Measurements from ENCODE around the gene BEND4. TPM values are rescaled to one million over a fixed set of nuclear protein-coding genes. Genes with fewer than 3 reads are reported as not detected.
"Not testable (repeated sequence)": the region's sequence is repeated elsewhere in the genome, so short reads cannot be mapped to it uniquely, and the experiment has no call there.

BEND4 gene
- total RNA-seq: not detected in 2 replicates

DNA sequence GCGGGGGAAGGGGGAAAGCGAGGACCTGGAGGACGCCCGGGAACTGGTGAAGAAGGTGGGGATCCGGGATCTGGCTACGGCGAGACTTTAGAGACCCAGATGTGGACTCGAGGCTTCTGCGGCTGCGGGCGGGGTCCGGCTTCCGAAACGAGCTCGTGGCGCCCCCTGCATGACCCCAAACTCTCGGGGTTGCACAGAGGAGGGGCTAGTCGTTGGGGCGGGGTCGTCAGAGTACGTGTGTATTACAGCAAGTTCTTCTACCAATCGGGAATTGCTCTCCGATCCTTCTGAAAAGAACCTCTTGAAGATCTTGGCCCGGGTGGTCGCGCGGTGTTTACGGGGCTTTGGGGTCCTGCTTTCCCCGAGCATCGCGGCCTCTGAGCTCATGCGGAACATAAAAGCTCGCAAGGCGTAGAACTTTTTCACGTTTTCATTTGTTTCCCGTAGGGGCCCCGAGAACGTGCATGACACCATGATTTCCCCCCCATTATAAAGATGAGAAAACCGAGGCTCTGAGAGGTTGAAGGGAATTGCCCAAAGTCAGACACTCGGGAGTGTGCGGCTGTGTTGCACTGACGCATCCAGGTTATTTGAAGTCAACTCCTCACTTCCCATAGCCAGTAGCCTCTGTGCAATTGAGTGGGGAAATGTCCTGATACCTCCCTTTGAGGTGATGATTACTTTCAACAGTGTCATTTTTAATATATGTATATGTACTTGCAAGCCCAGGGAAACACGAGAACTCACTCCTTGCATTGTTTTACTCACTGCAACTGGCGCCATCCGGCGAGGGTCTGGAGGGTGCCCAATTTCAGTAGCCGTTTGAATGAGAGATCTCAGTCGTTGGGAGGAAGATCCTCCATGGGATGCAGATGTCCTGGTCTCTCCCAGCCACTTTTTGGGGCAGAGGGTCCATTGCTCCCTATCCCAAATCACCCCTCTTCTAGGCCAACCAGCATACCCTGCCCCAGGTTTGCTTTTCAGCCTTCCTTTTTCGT, at the start of gene BEND4:
BEND4 (minus strand) TSS at position 149 of the 998 bp plus-strand sequence. CDS start 512 bp downstream, outside the sequence.
- DNase-seq (ENCODE audit: low read depth): no peak

DNA sequence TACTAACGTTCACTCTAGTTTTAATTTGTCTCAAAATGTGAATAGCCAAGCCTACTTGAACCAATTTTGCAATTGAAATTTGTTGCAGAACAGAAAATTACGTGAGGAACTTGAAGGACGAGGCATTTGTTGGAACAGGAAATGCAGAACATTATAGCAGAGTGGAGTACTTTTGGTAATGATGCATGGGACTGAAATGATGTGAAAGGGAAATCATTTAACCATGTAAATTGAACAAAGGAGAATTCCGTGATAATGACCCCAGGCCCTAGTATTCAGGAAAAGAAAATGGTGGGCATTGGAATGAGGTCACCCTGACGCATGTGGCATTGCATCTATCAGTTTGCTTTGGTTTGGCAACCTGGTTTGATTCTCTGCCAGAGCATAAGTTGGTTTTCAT, 44.9 kb upstream of the BEND4 start:
- DNase-seq (ENCODE audit: low read depth): no peak

GRCh38 chr4:42172921-42173320, 20.5 kb upstream of the BEND4 start:
- DNase-seq (ENCODE audit: low read depth): no peak

DNA sequence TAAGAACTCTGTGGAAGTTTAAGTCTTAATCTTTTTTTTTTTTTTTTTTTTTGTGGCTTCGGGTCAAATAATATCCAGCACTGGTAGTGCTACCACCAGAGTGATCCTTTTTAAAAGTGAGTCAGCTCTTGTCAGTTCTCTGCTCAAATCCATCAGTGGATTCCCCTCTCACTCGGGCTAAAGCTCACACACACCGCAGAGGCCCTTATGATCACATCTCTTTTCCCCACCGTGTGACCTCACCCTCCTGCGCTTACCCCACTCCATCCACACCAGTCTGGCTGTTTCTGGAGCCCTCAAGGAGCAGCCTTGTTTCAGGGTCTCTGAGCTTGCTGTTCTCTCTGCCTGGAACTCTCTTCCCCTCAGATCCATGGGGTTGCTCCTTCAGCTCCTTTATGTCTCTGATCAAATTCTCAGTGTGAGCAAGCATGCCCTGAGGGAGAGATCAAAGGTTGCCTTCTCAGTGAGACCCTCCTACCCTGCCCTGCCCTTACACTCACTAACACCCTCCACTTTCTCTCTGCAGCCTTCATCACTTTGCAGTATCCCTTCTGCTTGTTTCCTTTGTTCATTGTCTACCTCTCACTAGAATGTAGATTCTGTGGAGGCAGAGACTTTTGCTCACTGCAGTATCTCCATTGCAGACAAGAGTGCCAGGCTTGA, 19.8 kb upstream of the BEND4 start:
- no peak for DNase-seq (ENCODE audit: low read depth)

- no peak for DNase-seq (ENCODE audit: low read depth)
Measured at GRCh38 chr4:42167709-42168108, 15.3 kb upstream of the BEND4 start.

- not testable (repeated sequence) for DNase-seq (ENCODE audit: low read depth)
Measured at GRCh38 chr4:42166186-42166585, 13.7 kb upstream of the BEND4 start.

GRCh38 chr4:42159271-42160001, 7.0 kb upstream of the BEND4 start:
- DNase-seq (ENCODE audit: low read depth): no peak

GRCh38 chr4:42151568-42152506, 618 bp downstream of the BEND4 start:
- no peak for DNase-seq (ENCODE audit: low read depth)

DNA sequence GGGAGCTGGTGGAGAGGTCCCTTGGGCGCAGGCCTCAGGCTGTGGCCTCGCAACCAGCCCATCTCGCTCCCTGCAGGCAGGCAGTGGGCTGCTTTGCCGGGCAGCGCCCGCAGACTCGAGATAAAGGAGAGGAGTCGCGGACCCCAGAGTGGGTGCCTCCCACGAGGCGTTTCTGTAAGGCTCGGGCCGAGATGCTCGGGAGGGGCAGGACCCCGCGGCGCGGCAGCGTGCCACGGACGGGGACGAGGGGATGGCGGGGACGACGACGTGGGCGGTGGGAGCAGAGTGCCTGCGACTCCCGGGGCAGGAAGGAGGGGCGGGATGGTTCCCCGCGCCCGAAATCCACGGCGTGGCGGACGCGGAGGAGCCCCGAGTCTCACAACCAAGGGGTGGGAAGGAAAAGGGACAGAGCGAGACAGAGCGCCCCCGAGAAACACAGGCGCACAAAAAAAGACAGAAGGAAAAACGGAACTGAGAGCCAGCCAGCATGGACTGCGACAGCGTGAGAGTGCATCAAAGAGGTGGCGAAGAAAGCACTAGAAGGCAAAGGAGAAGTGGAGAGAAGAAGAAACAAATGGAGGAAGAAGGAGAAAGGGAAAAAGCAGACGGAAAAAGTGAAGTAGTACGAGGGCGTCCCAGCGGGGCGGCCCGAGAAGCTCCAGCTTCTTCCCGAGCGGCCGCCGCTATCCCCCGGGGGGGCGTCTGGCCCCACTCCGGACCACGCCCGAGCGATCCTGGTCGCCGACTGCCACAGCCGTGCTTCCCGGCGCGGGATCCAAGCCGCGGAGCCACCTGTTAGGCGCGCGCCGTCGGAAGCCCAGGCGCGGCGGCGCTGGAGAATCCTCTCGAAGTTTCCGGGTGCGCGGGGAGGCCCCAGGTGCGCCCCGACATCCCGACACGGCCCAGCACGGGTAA, 1.5 kb downstream of the BEND4 start:
- no peak for DNase-seq (ENCODE audit: low read depth)

DNA sequence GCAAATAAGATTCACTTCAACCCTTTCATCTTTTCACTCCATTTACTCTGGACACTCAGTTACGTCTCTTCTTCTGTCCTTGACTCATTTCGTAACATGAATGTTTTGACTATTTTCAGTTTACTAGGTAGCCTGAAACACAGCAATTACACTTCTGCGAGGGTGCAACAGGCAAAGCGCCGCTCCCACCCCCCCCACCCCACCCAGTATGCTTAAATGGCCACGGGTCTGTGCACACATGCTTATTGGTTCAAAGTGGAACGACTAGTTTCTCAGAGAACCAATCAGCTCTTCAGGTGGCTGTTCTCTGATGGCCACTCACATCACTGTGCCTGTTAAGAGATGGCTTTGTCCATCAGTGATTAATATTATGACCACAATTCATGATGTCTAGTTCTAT, 3.5 kb downstream of the BEND4 start:
- no peak for DNase-seq (ENCODE audit: low read depth)

DNA sequence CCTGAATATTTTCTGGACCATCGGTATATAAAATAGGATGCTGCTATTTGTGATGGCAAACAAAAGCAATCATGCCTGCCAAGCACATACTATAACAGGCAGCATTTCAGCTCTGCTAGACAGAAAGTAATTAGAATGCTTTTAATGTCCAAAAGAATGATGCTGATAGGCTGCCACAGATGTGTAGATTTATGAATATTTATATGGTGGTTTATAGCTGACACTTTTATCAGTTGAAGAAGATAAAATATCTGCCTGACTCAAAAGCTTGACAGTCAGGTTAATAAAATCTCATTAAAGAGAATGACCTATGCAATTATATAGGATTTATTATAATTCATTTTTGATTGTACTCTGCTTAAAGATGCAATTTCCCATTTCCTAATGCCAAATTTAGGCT, 4.0 kb downstream of the BEND4 start:
- no peak for DNase-seq (ENCODE audit: low read depth)

DNA sequence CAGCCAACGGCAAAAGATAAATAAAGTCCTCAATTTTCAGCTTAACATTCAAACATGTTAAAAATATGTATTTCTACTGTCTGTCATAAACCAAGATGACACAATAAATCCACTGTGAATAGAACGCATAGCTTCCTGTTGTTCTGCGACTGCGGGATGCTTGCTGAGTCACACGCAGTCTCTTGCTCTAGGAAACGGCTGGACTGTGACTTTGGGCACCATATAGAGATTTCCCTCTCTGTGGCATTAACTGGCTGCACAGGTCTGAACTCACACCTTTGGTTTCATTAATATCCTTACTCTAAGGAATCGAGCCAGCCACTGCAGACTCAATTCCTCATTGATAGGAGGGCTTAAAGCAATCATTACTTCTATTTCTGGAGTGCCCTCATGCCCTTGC, 8.4 kb downstream of the BEND4 start:
- DNase-seq (ENCODE audit: low read depth): no peak

DNA sequence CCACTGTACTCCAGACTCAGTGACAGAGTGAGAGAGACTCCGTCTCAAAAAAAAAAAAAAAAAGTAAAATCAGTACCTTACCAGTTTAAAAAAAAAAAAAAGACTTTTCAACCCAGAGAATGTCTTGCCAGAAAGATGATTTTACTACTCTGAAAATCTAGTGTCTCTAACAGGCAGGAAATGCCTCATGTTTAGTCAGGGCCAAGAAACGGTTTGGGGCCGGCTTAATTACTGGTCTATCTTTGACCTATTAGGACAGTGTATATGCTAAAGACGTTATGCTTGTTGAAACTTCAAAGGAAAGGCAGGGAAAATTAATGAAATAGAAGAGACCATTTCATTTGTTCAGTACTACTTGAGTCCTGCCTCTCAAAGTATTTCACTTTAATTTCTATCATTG, 9.9 kb downstream of the BEND4 start:
- no peak for DNase-seq (ENCODE audit: low read depth)

DNA sequence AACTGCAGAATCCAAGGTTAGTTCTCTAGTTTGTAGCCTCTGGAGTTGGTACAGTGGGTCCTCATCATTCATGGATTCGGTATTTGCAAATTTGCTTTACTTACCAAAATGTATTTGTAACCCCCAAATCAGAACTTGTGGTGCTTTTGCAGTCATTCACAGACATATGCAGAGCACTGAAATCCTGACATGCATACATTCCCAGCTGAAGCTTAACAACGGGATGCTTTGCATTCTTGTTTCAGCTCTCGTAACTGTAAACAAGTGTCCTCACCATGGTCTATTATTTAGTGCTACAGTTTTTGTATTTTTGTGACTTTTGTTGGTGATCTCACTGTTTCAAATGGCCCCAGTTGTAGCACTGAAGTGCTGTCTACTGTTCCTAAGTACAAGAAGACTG, 16.1 kb downstream of the BEND4 start:
- DNase-seq (ENCODE audit: low read depth): no peak

DNA sequence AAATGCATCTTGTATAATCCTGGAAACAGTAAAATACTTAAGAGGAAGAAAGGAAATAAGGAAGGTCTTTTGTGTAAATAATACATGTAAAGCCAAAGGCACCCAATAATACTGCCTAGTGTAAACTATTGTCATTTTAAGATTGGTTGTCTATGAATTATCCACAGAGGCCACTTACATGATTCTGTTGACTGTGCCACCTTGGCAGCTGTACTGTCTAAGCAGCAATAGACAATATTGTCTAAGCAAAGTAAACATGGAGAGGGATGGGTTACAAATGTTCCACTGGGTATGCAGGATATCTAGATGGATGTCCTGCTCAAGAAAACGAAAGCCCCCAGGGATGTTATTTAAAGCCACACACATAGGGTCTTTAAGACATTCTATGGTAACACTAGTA, 19.4 kb downstream of the BEND4 start:
- no peak for DNase-seq (ENCODE audit: low read depth)

GRCh38 chr4:42132099-42132498, 20.4 kb downstream of the BEND4 start:
- no peak for DNase-seq (ENCODE audit: low read depth)

- DNase-seq (ENCODE audit: low read depth): peak; percentile 66
Measured at GRCh38 chr4:42123071-42123644, 29.3 kb downstream of the BEND4 start.

GRCh38 chr4:42122237-42122636, 30.2 kb downstream of the BEND4 start:
- no peak for DNase-seq (ENCODE audit: low read depth)

GRCh38 chr4:42119886-42120285, 32.6 kb downstream of the BEND4 start:
- no peak for DNase-seq (ENCODE audit: low read depth)

GRCh38 chr4:42112846-42113245, 39.6 kb downstream of the BEND4 start:
- no peak for DNase-seq (ENCODE audit: low read depth)
